ENCODE measurements around the gene VWF.

Gene VWF

GRCh38 chr12:5944053-5944452 lies 180.4 kb downstream of the VWF start:
- DNase-seq = no peak

GRCh38 chr12:5941907-5942306 lies 182.6 kb downstream of the VWF start:
- no peak for DNase-seq

- no peak for DNase-seq
Observed at GRCh38 chr12:5927732-5928516, 196.5 kb downstream of the VWF start.

GRCh38 chr12:5925646-5926045 lies 198.8 kb downstream of the VWF start:
- DNase-seq = no peak

- DNase-seq = no peak
Observed at GRCh38 chr12:5924342-5924741, 200.1 kb downstream of the VWF start.

- DNase-seq = no peak
Observed at GRCh38 chr12:5923751-5924150, 200.7 kb downstream of the VWF start.

GRCh38 chr12:5923043-5923605 lies 201.3 kb downstream of the VWF start:
- DNase-seq = no peak

- DNase-seq = no peak
Observed at GRCh38 chr12:5921966-5922899, 202.2 kb downstream of the VWF start.

- DNase-seq = no peak
Observed at GRCh38 chr12:5921027-5921909, 203.2 kb downstream of the VWF start.

GRCh38 chr12:5916785-5917290 lies 207.6 kb downstream of the VWF start:
- DNase-seq = no peak

- DNase-seq = no peak
Observed at GRCh38 chr12:5915511-5915910, 209.0 kb downstream of the VWF start.

GRCh38 chr12:5914387-5915149 lies 209.9 kb downstream of the VWF start:
- DNase-seq = no peak

- DNase-seq = no peak
Observed at GRCh38 chr12:5913387-5913786, 211.1 kb downstream of the VWF start.

GRCh38 chr12:5912437-5913334 lies 211.8 kb downstream of the VWF start:
- DNase-seq = no peak

- DNase-seq = no peak
Observed at GRCh38 chr12:5912011-5912410, 212.5 kb downstream of the VWF start.

- no peak for DNase-seq
Observed at GRCh38 chr12:5910790-5911548, 213.5 kb downstream of the VWF start.

- no peak for DNase-seq
Observed at GRCh38 chr12:5909560-5909959, 214.9 kb downstream of the VWF start.

GRCh38 chr12:5908251-5908650 lies 216.2 kb downstream of the VWF start:
- no peak for DNase-seq

GRCh38 chr12:5907807-5908206 lies 216.7 kb downstream of the VWF start:
- no peak for DNase-seq

- DNase-seq = no peak
Observed at GRCh38 chr12:5905757-5906156, 218.7 kb downstream of the VWF start.
